AG04449 (cell line): ENCODE results near the gene ZDHHC1.

Experiments
- CTCF ChIA-PET: fragments of 350-600 bp; formaldehyde crosslinking; extraction: SDS; loops from one replicate; lab custom pipeline; 2021; ENCODE audit warnings: antibody characterized with exemption; lab: Yijun Ruan, JAX
- POLR2A ChIA-PET: fragments of 400-600, 350-600 bp; formaldehyde crosslinking; extraction: SDS; loops from one replicate; lab custom pipeline; 2020; ENCODE audit warnings: antibody characterized with exemption, inconsistent platforms; lab: Yijun Ruan, JAX
- DNase-seq: peaks from one replicate; pipeline ENCODE4 v3.0.0-alpha.2; 2010; ENCODE audit warnings: low read depth, low spot score
- H3K4me3 ChIP-seq: 2 replicates; pipeline ENCODE4 v1.5.1; 2011; ENCODE audit warnings: low read depth, mild to moderate bottlenecking, control low read depth, low read length
- CTCF ChIP-seq: IDR thresholded peaks from one replicate; pipeline ENCODE4 v1.5.1; 2011; ENCODE audit warnings: mild to moderate bottlenecking, moderate library complexity, low read length, control low read depth, inconsistent platforms; ENCODE audit not compliant: insufficient read depth; ENCODE audit errors: missing control alignments

ZDHHC1 gene

GRCh38 chr16:67395458-67396158 is 20.7 kb downstream of the ZDHHC1 start:
- no peak overlapping the region for H3K4me3 ChIP-seq
- TF ChIP-seq CTCF, result no peak
- ChIA-PET POLR2A (no interaction called here), CTCF (interaction anchor here (1.0 to 1.5 kb wide), 4 partner anchors 19 to 135 kb away, joined by 3 to 4 read pairs (median 3); no protein-coding TSS in a partner anchor)
- DNase-seq, result no peak

- TF ChIP-seq CTCF, result no peak
- no peak for DNase-seq
- H3K4me3 ChIP-seq, result no peak overlapping the region
- POLR2A ChIA-PET, result no interaction called here
- CTCF ChIA-PET, result interaction anchor here (1.0 to 1.7 kb wide), 4 partner anchors 19 to 143 kb away, joined by 3 to 4 read pairs (median 3); no protein-coding TSS in a partner anchor
These were observed 21.2 kb downstream of the ZDHHC1 start for GRCh38 chr16:67395105-67395457.

- ChIA-PET POLR2A (no interaction called here), CTCF (interaction anchor here (0.7 to 1.8 kb wide), 15 partner anchors 8 to 416 kb away, joined by 3 to 11 read pairs (median 4); partner anchors contain the start of gene ZDHHC1)
- no peak for DNase-seq
- TF ChIP-seq CTCF, result no peak
- no peak overlapping the region for H3K4me3 ChIP-seq
These were observed 21.8 kb downstream of the ZDHHC1 start for GRCh38 chr16:67394155-67395104.

- TF ChIP-seq CTCF, result no peak
- H3K4me3 ChIP-seq, result peak overlapping the region; percentile 42
- no peak for DNase-seq
- ChIA-PET POLR2A (no interaction called here), CTCF (interaction anchor here (0.7 to 1.8 kb wide), 16 partner anchors 9 to 416 kb away, joined by 3 to 11 read pairs (median 4); partner anchors contain the start of gene ZDHHC1)
These were observed 22.5 kb downstream of the ZDHHC1 start for GRCh38 chr16:67393788-67394154.

GRCh38 chr16:67393111-67393787 is 23.0 kb downstream of the ZDHHC1 start, which contains the start of gene TPPP3:
Gene TPPP3, minus strand, starts transcription at chr16:67393498. Its CDS starts 2,387 bp downstream, at chr16:67391111.
- ChIA-PET CTCF (interaction anchor here (0.6 to 1.8 kb wide), 22 partner anchors 8 to 415 kb away, joined by 3 to 11 read pairs (median 3); partner anchors contain the start of gene ZDHHC1), POLR2A (no interaction called here)

More at GRCh38 chr16:67393111-67393787, 23.0 kb downstream of the ZDHHC1 start, which contains the start of gene TPPP3:
- no peak for DNase-seq
- TF ChIP-seq CTCF, result peak; percentile 72
- H3K4me3 ChIP-seq, result peak within 1 kb of the TSS; percentile 42
